GM12865 (cell line): ENCODE results near the gene DPEP2.

Experiments
- DNase-seq: peaks from one replicate; pipeline ENCODE4 v3.0.0; 2010; ENCODE audit warnings: low read depth
- H3K4me3 ChIP-seq: 2 replicates; pipeline ENCODE4 v1.5.1; 2011; ENCODE audit warnings: mild to moderate bottlenecking, low read depth, low read length, control low read depth
- TF ChIP-seq, protein P1 (sequence below): IDR thresholded peaks from 2 replicates; pipeline ENCODE4 v1.5.1; 2011; ENCODE audit warnings: low read length, control low read depth, low read depth, inconsistent platforms; ENCODE audit not compliant: insufficient read depth; ENCODE audit errors: missing control alignments

Gene DPEP2

GRCh38 chr16:67965668-67966548, 33.4 kb downstream of the DPEP2 start:
- no peak for DNase-seq
- TF ChIP-seq, protein P1, sequence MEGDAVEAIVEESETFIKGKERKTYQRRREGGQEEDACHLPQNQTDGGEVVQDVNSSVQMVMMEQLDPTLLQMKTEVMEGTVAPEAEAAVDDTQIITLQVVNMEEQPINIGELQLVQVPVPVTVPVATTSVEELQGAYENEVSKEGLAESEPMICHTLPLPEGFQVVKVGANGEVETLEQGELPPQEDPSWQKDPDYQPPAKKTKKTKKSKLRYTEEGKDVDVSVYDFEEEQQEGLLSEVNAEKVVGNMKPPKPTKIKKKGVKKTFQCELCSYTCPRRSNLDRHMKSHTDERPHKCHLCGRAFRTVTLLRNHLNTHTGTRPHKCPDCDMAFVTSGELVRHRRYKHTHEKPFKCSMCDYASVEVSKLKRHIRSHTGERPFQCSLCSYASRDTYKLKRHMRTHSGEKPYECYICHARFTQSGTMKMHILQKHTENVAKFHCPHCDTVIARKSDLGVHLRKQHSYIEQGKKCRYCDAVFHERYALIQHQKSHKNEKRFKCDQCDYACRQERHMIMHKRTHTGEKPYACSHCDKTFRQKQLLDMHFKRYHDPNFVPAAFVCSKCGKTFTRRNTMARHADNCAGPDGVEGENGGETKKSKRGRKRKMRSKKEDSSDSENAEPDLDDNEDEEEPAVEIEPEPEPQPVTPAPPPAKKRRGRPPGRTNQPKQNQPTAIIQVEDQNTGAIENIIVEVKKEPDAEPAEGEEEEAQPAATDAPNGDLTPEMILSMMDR, result no peak
- no peak overlapping the region; the same call in 1 of the 2 replicates for H3K4me3 ChIP-seq

DNA sequence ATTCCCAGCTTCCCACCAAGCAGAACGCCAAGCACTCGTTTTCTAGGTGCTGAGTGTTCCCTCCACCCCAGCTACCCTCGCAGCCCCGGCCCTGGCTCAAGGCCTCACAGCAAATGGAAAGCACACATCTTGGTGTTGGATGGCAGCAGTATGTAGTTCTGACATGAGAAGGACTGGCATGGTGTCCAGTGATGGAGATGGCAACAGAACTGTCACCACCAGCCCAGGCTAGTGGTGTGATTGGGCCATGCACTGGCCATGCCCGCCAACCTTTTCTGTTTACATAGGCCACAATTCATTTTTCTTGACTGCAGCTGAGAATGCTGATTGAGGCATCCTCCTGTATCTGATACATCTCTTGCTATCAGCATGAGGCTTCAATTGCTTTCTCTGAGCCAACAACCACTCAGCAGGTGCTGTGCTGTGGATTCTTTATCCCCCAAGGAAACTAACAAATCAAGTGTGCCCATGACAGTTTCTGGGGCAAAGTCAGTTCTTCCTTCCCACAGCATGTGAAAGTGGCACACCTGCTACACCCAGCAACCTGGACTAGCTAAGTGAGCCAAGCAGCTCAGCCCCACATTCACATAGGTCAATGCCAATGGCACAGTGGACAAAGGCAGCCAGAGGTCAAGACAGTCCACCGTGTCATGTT, 34.7 kb downstream of the DPEP2 start:
- DNase-seq, result no peak
- no peak overlapping the region for H3K4me3 ChIP-seq
- TF ChIP-seq, protein P1, result no peak

DNA sequence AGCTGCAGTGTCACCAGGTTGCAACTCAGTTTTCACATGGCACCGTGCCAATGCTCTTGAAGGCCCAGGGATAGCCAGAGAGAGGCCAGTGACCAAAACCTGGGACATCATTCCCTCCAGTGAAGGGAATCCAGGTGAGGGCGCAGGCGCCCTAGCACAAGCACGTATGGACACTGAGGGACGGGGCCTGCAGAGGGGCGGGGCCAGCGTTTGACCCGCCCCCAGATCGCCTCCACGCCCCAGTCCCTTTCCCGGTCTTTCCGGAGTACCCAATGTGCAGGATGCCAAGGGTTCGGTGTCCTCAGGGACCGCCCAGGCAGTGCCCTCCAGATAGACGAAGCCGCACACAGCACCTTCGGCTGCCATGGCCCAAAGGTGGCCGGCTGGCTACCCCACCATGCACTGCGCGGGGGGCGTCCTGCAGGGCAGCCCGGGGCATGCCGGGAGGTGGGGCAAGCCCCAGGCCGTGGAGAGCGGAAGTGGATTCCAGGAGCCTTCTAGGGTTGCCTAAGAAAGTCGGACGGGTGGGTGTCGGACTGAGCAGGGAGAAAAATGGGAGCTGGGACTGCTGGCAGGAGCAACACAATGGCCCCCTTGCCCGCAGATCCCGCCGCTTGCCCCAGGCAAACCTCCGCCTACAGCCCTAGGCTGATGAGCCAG, 35.5 kb downstream of the DPEP2 start:
- DNase-seq, result no peak
- no peak overlapping the region for H3K4me3 ChIP-seq
- TF ChIP-seq, protein P1, result no peak

GRCh38 chr16:67963292-67963661, 36.0 kb downstream of the DPEP2 start:
- no peak overlapping the region for H3K4me3 ChIP-seq
- no peak for DNase-seq
- TF ChIP-seq, protein P1, result no peak

- no peak for DNase-seq
- no peak overlapping the region for H3K4me3 ChIP-seq
- TF ChIP-seq, protein P1, result no peak
These were observed 37.1 kb downstream of the DPEP2 start for GRCh38 chr16:67962135-67962534.

DNA sequence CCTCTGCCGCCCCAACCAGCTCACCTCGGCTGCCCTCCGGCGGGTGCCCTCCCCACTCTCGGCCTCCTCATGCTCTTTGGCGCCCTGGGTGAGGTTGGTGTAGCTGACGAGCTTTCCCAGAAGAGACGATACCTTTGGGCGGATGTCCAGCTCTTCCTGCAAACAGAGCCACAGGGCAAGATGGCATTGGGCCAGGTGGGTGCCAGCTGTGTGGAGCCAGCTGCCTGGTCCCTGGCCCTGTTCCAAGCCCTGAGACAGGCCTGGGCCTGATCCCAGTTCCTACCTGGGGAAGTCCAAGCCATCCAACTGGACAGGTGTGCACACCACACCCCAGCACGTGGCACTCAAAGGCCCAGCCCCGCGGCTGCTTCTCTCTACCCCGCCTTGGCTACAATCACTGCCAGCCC, 37.7 kb downstream of the DPEP2 start:
- TF ChIP-seq, protein P1, result no peak
- no peak for DNase-seq

More for the DNA sequence above, 37.7 kb downstream of the DPEP2 start:
- H3K4me3 ChIP-seq, result no peak overlapping the region
